Endodermal cell (in vitro differentiated cells): Measurements from ENCODE around the gene MB21D2. TPM values are rescaled to one million over a fixed set of nuclear protein-coding genes. Genes with fewer than 3 reads are reported as not detected.

Source experiments
- DNase-seq: peaks from one replicate; pipeline ENCODE4 v3.0.0-alpha.2; 2017
- H3K27ac ChIP-seq: 2 replicates; pipeline ENCODE4 v1.5.1; 2013; ENCODE audit warnings: mild to moderate bottlenecking, low read depth, low read length, moderate library complexity
- H3K27me3 ChIP-seq: 2 replicates; pipeline ENCODE4 v1.6.1; 2013; ENCODE audit warnings: mild to moderate bottlenecking, low read length, moderate library complexity; ENCODE audit not compliant: insufficient read depth, control insufficient read depth, poor library complexity, severe bottlenecking
- H3K36me3 ChIP-seq: 2 replicates; pipeline ENCODE4 v1.7.0; 2013; ENCODE audit warnings: mild to moderate bottlenecking, low read length, moderate library complexity; ENCODE audit not compliant: control insufficient read depth, insufficient read depth
- H3K4me1 ChIP-seq: one replicate; pipeline ENCODE4 v1.7.0; 2013; ENCODE audit warnings: low read length; ENCODE audit not compliant: control insufficient read depth, insufficient read depth
- H3K4me3 ChIP-seq: 2 replicates; pipeline ENCODE4 v1.5.1; 2013; ENCODE audit warnings: mild to moderate bottlenecking, low read length, moderate library complexity
- H3K9ac ChIP-seq: 2 replicates; pipeline ENCODE4 v1.6.1; 2013; ENCODE audit warnings: mild to moderate bottlenecking, low read length, moderate library complexity; ENCODE audit not compliant: poor library complexity, severe bottlenecking; ENCODE audit errors: extremely low read depth
- H3K9me3 ChIP-seq: 2 replicates; pipeline ENCODE4 v1.6.1; 2013; ENCODE audit warnings: mild to moderate bottlenecking, low read length, moderate library complexity; ENCODE audit not compliant: control insufficient read depth
- H3K27ac Mint-ChIP-seq: 2 replicates; pipeline ENCODE4 v1.8.0; 2020; ENCODE audit warnings: mixed read lengths
- H3K27me3 Mint-ChIP-seq: 2 replicates; pipeline ENCODE4 v1.8.0; 2021; ENCODE audit warnings: mild to moderate bottlenecking, mixed read lengths; ENCODE audit not compliant: insufficient read depth
- H3K36me3 Mint-ChIP-seq: 2 replicates; pipeline ENCODE4 v1.8.0; 2020; ENCODE audit warnings: low read depth, mixed read lengths
- H3K4me1 Mint-ChIP-seq: 2 replicates; pipeline ENCODE4 v1.8.0; 2020; ENCODE audit warnings: mixed read lengths
- H3K4me3 Mint-ChIP-seq: 2 replicates; pipeline ENCODE4 v1.8.0; 2020; ENCODE audit warnings: mild to moderate bottlenecking, moderate library complexity, mixed read lengths
- H3K9me3 Mint-ChIP-seq: 2 replicates; pipeline ENCODE4 v1.8.0; 2020; ENCODE audit warnings: mild to moderate bottlenecking, mixed read lengths
- CTCF ChIP-seq: fragments of 200-600 bp; sonication (generic); conservative IDR thresholded peaks from 2 replicates; pipeline ENCODE4 v1.5.0; 2021; ENCODE audit warnings: antibody characterized with exemption, mild to moderate bottlenecking
- WGBS, 2 experiments: methylation state at CpG; one replicate each; pipeline versions ENCODE4 v1.1.5 to v1.1.7; 2013; ENCODE audit warnings: missing lambda C conversion rate in 2 of 2, mixed read lengths in 1 of 2; ENCODE audit not compliant: insufficient coverage in 1 of 2, insufficient read length in 1 of 2; 5-methylcytosine and 5-hydroxymethylcytosine counted together
- total RNA-seq, 2 donors: library from RNA; stranded (reverse); fragmentation: NEBNext Ultra II Directional in 1 of 2; extraction: Animal tissue kit (Norgen Biotek cat#: 25700) in 1 of 2; gene quantifications; 2 replicates in 1 of 2; 3 replicates in 1 of 2; pipeline ENCODE4 v1.2.1, GENCODE V29; 2021

The MB21D2 gene
- total RNA-seq, 2 donors from 2014 or later, result 5.7 to 6.9 TPM

DNA sequence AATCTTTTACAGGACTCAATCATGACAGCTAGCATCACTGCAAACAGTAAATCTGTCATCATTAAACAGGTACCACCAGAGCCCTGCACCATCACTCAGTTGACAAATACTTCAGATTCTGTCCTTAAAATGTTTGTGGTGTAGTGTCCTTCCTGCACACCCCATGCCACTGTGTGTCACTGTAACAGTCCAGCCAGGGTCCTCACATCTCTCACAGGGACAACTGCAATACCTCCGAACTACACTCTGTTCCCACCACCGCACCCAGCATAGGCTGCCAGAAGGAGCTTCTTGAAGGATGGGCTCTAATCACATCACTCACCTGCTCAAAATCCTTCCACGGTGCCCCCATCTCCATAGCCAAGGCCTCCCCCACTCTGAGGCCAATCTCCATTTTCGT, 100.2 kb downstream of the MB21D2 start:
- Histone ChIP-seq H3K4me1 (no peaks in the 10 kb centered on the region), H3K27me3 (no peaks in the 10 kb centered on the region), H3K9ac (no peak overlapping the region), H3K36me3 (no peaks in the 10 kb centered on the region), H3K9me3 (no peaks in the 10 kb centered on the region), H3K4me3 (no peak overlapping the region), H3K27ac (no peak overlapping the region)
- WGBS, 2 experiments, result 86 to 100% methylated on average over 3 to 4 of the region's 4 CpGs
- no peak for TF ChIP-seq CTCF
- DNase-seq, result peak; percentile 52
- Mint-ChIP-seq H3K9me3 (no peaks in the 10 kb centered on the region), H3K4me1 (peaks cover 7% of the 10 kb centered on the region), H3K27me3 (no peaks in the 10 kb centered on the region), H3K27ac (no peak overlapping the region), H3K36me3 (no peaks in the 10 kb centered on the region), H3K4me3 (no peak overlapping the region)

DNA sequence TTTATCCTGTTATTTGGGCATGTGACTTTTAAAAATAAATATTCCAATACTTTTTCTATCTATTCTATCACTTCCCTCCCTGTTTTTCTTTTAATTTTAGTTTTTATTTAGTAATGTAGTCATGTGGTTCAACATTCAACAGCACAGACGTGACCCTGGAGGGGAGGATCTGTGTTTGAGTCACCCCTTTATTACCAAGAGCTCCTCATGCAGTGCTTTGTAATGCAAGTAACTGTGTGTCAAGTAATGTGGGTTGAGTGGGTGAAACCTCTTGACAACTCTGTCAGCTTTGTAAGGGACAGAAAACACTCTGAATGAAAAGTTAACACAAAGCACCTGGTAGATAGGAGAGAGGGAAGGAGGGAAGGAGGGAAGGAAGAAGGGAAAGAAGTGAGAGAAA, 100.6 kb downstream of the MB21D2 start:
- H3K9ac ChIP-seq, result no peak overlapping the region
- H3K4me1 ChIP-seq, result no peaks in the 10 kb centered on the region
- no peaks in the 10 kb centered on the region for H3K36me3 ChIP-seq
- H3K4me3 ChIP-seq, result no peak overlapping the region
- H3K9me3 ChIP-seq, result no peaks in the 10 kb centered on the region
- Mint-ChIP-seq H3K4me3 (no peak overlapping the region), H3K27me3 (no peaks in the 10 kb centered on the region), H3K9me3 (no peaks in the 10 kb centered on the region), H3K4me1 (peaks cover 7% of the 10 kb centered on the region), H3K27ac (no peak overlapping the region), H3K36me3 (no peaks in the 10 kb centered on the region)
- H3K27ac ChIP-seq, result no peak overlapping the region
- no peaks in the 10 kb centered on the region for H3K27me3 ChIP-seq
- TF ChIP-seq CTCF, result no peak
- WGBS, 2 experiments, result 87% methylated on average over 1 of the region's 1 CpG; no CpG with 5 or more reads in 1 of the 2 experiments
- no peak for DNase-seq

- Histone ChIP-seq H3K4me3 (no peak overlapping the region), H3K4me1 (no peaks in the 10 kb centered on the region), H3K9me3 (no peaks in the 10 kb centered on the region), H3K36me3 (no peaks in the 10 kb centered on the region), H3K9ac (no peak overlapping the region), H3K27ac (no peak overlapping the region), H3K27me3 (no peaks in the 10 kb centered on the region)
- Mint-ChIP-seq H3K4me1 (peaks cover 11% of the 10 kb centered on the region), H3K9me3 (no peaks in the 10 kb centered on the region), H3K27ac (no peak overlapping the region), H3K36me3 (no peaks in the 10 kb centered on the region), H3K27me3 (no peaks in the 10 kb centered on the region), H3K4me3 (no peak overlapping the region)
- TF ChIP-seq CTCF, result peak; percentile 86
- WGBS, 2 experiments, result 60 to 63% methylated on average over 4 of the region's 4 CpGs
- peak; percentile 52 for DNase-seq
Measured at GRCh38 chr3:192816351-192816750, 101.3 kb downstream of the MB21D2 start.
